Neural crest cell (in vitro differentiated cells): ENCODE results near the gene S100P. TPM values are rescaled to one million over a fixed set of nuclear protein-coding genes. Genes with fewer than 3 reads are reported as not detected.
A peak's percentile ranks its signal among the peaks of the same experiment; 100 is the strongest.
"Not testable (repeated sequence)": the region's sequence is repeated elsewhere in the genome, so short reads cannot be mapped to it uniquely, and the experiment has no call there.

Source experiments
- DNase-seq: peaks from one replicate; pipeline ENCODE4 v3.0.0; 2021; ENCODE audit warnings: low read depth, mixed read lengths, low spot score
- H3K27ac Mint-ChIP-seq: one replicate; pipeline ENCODE4 v1.8.0; 2021; ENCODE audit warnings: mild to moderate bottlenecking, mixed read lengths; ENCODE audit not compliant: unreplicated experiment
- H3K27me3 Mint-ChIP-seq: 2 replicates; pipeline ENCODE4 v1.8.0; 2021; ENCODE audit warnings: low read depth, mild to moderate bottlenecking, mixed read lengths
- H3K36me3 Mint-ChIP-seq: 2 replicates; pipeline ENCODE4 v1.8.0; 2021; ENCODE audit warnings: low read depth, mild to moderate bottlenecking, mixed read lengths
- H3K4me1 Mint-ChIP-seq: 2 replicates; pipeline ENCODE4 v1.8.0; 2021; ENCODE audit warnings: mixed read lengths
- H3K4me3 Mint-ChIP-seq: one replicate; pipeline ENCODE4 v1.8.0; 2021; ENCODE audit warnings: mild to moderate bottlenecking, mixed read lengths
- H3K9me3 Mint-ChIP-seq: 2 replicates; pipeline ENCODE4 v1.8.0; 2021; ENCODE audit warnings: mixed read lengths
- CTCF ChIP-seq: fragments of 200-600 bp; sonication (generic); conservative IDR thresholded peaks from 2 replicates; pipeline ENCODE4 v1.5.0; 2021; ENCODE audit warnings: antibody characterized with exemption, mild to moderate bottlenecking
- total RNA-seq: library from RNA; stranded (reverse); gene quantifications from 2 replicates; pipeline ENCODE4 v1.2.1, GENCODE V29; 2021

The S100P gene
- total RNA-seq, 1 donor from 2014 or later = not detected

GRCh38 chr4:6724421-6725111 is 30.9 kb downstream of the S100P start:
- peaks cover 17% of the 10 kb centered on the region for H3K27me3 Mint-ChIP-seq
- H3K4me3 Mint-ChIP-seq = peak overlapping the region; percentile 49
- peak overlapping the region; percentile 80 for H3K27ac Mint-ChIP-seq
- H3K4me1 Mint-ChIP-seq = peaks cover 39% of the 10 kb centered on the region
- no peak for TF ChIP-seq CTCF
- DNase-seq = no peak
- no peaks in the 10 kb centered on the region for H3K36me3 Mint-ChIP-seq
- no peaks in the 10 kb centered on the region for H3K9me3 Mint-ChIP-seq

GRCh38 chr4:6725427-6725961 is 31.8 kb downstream of the S100P start:
- not testable (repeated sequence) for H3K36me3 Mint-ChIP-seq, H3K4me3 Mint-ChIP-seq, H3K9me3 Mint-ChIP-seq, H3K27ac Mint-ChIP-seq, DNase-seq
- H3K4me1 Mint-ChIP-seq = peaks cover 37% of the 10 kb centered on the region
- H3K27me3 Mint-ChIP-seq = peaks cover 13% of the 10 kb centered on the region

- TF ChIP-seq CTCF = no peak
- peak; percentile 72 for DNase-seq
- H3K27me3 Mint-ChIP-seq = peaks cover 15% of the 10 kb centered on the region
- H3K4me3 Mint-ChIP-seq = peak overlapping the region; percentile 80
- H3K9me3 Mint-ChIP-seq = no peaks in the 10 kb centered on the region
- peak overlapping the region; percentile 89 for H3K27ac Mint-ChIP-seq
- peaks cover 42% of the 10 kb centered on the region for H3K4me1 Mint-ChIP-seq
- H3K36me3 Mint-ChIP-seq = no peaks in the 10 kb centered on the region
These were observed 33.6 kb downstream of the S100P start for GRCh38 chr4:6727081-6727942.

- TF ChIP-seq CTCF = no peak
- no peaks in the 10 kb centered on the region for H3K9me3 Mint-ChIP-seq
- no peak for DNase-seq
- H3K36me3 Mint-ChIP-seq = no peaks in the 10 kb centered on the region
- H3K4me1 Mint-ChIP-seq = peaks cover 42% of the 10 kb centered on the region
- H3K4me3 Mint-ChIP-seq = peak overlapping the region; percentile 23
- peak overlapping the region; percentile 89 for H3K27ac Mint-ChIP-seq
- H3K27me3 Mint-ChIP-seq = peaks cover 15% of the 10 kb centered on the region
These were observed 34.2 kb downstream of the S100P start for GRCh38 chr4:6727943-6728250.

- H3K4me3 Mint-ChIP-seq = peak overlapping the region; percentile 23
- H3K36me3 Mint-ChIP-seq = no peaks in the 10 kb centered on the region
- no peak for DNase-seq
These were observed 34.8 kb downstream of the S100P start for GRCh38 chr4:6728320-6729029.

More at GRCh38 chr4:6728320-6729029, 34.8 kb downstream of the S100P start:
- H3K9me3 Mint-ChIP-seq = no peaks in the 10 kb centered on the region
- peaks cover 15% of the 10 kb centered on the region for H3K27me3 Mint-ChIP-seq
- TF ChIP-seq CTCF = no peak
- H3K27ac Mint-ChIP-seq = no peak overlapping the region
- peaks cover 43% of the 10 kb centered on the region for H3K4me1 Mint-ChIP-seq
